NCI-H774 (cell line): ENCODE results near the gene AADACL4.
"Not testable (repeated sequence)": the region's sequence is repeated elsewhere in the genome, so short reads cannot be mapped to it uniquely, and the experiment has no call there.

Experiments used
- DNase-seq: peaks from one replicate; lab custom pipeline; 2025; lab: John Stamatoyannopoulos, UW

AADACL4 gene

GRCh38 chr1:12629985-12630760 is 13.7 kb upstream of the AADACL4 start:
- no peak for DNase-seq

GRCh38 chr1:12630946-12631530 is 12.8 kb upstream of the AADACL4 start:
- no peak for DNase-seq

GRCh38 chr1:12631571-12631970 is 12.3 kb upstream of the AADACL4 start:
- no peak for DNase-seq

GRCh38 chr1:12634156-12634555 is 9.7 kb upstream of the AADACL4 start:
- no peak for DNase-seq

GRCh38 chr1:12634696-12635202 is 9.1 kb upstream of the AADACL4 start:
- DNase-seq = no peak

- no peak for DNase-seq
Observed at GRCh38 chr1:12636098-12636950, 7.6 kb upstream of the AADACL4 start.

- DNase-seq = no peak
Observed at GRCh38 chr1:12637693-12638092, 6.2 kb upstream of the AADACL4 start.

- DNase-seq = no peak
Observed at GRCh38 chr1:12640237-12640957, 3.5 kb upstream of the AADACL4 start.

- no peak for DNase-seq
Observed at GRCh38 chr1:12640958-12641272, 3.0 kb upstream of the AADACL4 start.

GRCh38 chr1:12643079-12643478 is 806 bp upstream of the AADACL4 start:
- no peak for DNase-seq

- DNase-seq = no peak
Observed at GRCh38 chr1:12644237-12644636, 352 bp downstream of the AADACL4 start.

- no peak for DNase-seq
Observed at GRCh38 chr1:12644829-12645228, 944 bp downstream of the AADACL4 start.

GRCh38 chr1:12645401-12645800 is 1.5 kb downstream of the AADACL4 start:
- DNase-seq = not testable (repeated sequence)

GRCh38 chr1:12648741-12649140 is 4.9 kb downstream of the AADACL4 start:
- no peak for DNase-seq

GRCh38 chr1:12649971-12650421 is 6.1 kb downstream of the AADACL4 start:
- DNase-seq = no peak

- no peak for DNase-seq
Observed at GRCh38 chr1:12654004-12654567, 10.2 kb downstream of the AADACL4 start.

- no peak for DNase-seq
Observed at GRCh38 chr1:12654657-12655056, 10.8 kb downstream of the AADACL4 start.

GRCh38 chr1:12656575-12656974 is 12.7 kb downstream of the AADACL4 start:
- no peak for DNase-seq

- no peak for DNase-seq
Observed at GRCh38 chr1:12657060-12657884, 13.4 kb downstream of the AADACL4 start.

GRCh38 chr1:12657885-12658512 is 14.1 kb downstream of the AADACL4 start:
- not testable (repeated sequence) for DNase-seq
